RWPE1 (cell line): ENCODE data around the gene SUPT3H.
"Not testable (repeated sequence)": the region's sequence is repeated elsewhere in the genome, so short reads cannot be mapped to it uniquely, and the experiment has no call there.

Experiments used
- CTCF ChIA-PET: fragments of 350-600 bp; sonication (Branson Sonifier 250); formaldehyde crosslinking; extraction: SDS; loops from one replicate; lab custom pipeline; 2021; lab: Yijun Ruan, JAX
- POLR2A ChIA-PET: fragments of 400-600 bp; formaldehyde crosslinking; extraction: SDS; loops from one replicate; lab custom pipeline; 2020; ENCODE audit warnings: antibody characterized with exemption; ENCODE audit not compliant: low non-redundant PET; lab: Yijun Ruan, JAX
- DNase-seq: peaks from one replicate; pipeline ENCODE4 v3.0.0; 2012; ENCODE audit warnings: low spot score
- H3K27ac ChIP-seq: fragments of 450-650 bp; 2 replicates; pipeline ENCODE4 v1.5.1; 2017
- CTCF ChIP-seq: fragments of 450-650 bp; conservative IDR thresholded peaks from 2 replicates; pipeline ENCODE4 v1.5.1; 2017; ENCODE audit warnings: low read depth, mild to moderate bottlenecking

SUPT3H gene

GRCh38 chr6:45044086-45044485 is 333.6 kb downstream of the SUPT3H start:
- H3K27ac ChIP-seq: no peak overlapping the region
- ChIA-PET POLR2A (no interaction called here), CTCF (interaction anchor here (0.5 to 1.3 kb wide), 2 partner anchors 10 to 1633 kb away, joined by 3 read pairs; no protein-coding TSS in a partner anchor)
- DNase-seq: no peak
- no peak for TF ChIP-seq CTCF

- CTCF ChIA-PET: interaction anchor here (1.3 kb wide), 1 partner anchor 9 kb away, joined by 3 read pairs; no protein-coding TSS in a partner anchor
- H3K27ac ChIP-seq, POLR2A ChIA-PET, DNase-seq: not testable (repeated sequence)
These were observed 335.1 kb downstream of the SUPT3H start for GRCh38 chr6:45042673-45043072.

- no peak for DNase-seq
- POLR2A ChIA-PET: no interaction called here
- CTCF ChIA-PET: no interaction called here
- no peak overlapping the region for H3K27ac ChIP-seq
- TF ChIP-seq CTCF: no peak
These were observed 339.5 kb downstream of the SUPT3H start for GRCh38 chr6:45038226-45038625.

GRCh38 chr6:45036103-45036502 is 341.6 kb downstream of the SUPT3H start:
- TF ChIP-seq CTCF: no peak
- POLR2A ChIA-PET: no interaction called here
- DNase-seq: no peak
- CTCF ChIA-PET: interaction anchor here (0.9 kb wide), 1 partner anchor 16 kb away, joined by 4 read pairs; no protein-coding TSS in a partner anchor
- H3K27ac ChIP-seq: no peak overlapping the region

- POLR2A ChIA-PET: no interaction called here
These were observed 345.3 kb downstream of the SUPT3H start for GRCh38 chr6:45032426-45032825.

GRCh38 chr6:45031601-45032000 is 346.1 kb downstream of the SUPT3H start:
- DNase-seq: no peak
- CTCF ChIA-PET: interaction anchor here (0.5 kb wide), 1 partner anchor 32 kb away, joined by 3 read pairs; no protein-coding TSS in a partner anchor
- TF ChIP-seq CTCF: no peak
- H3K27ac ChIP-seq: no peak overlapping the region
- POLR2A ChIA-PET: no interaction called here

More at GRCh38 chr6:45032426-45032825, 345.3 kb downstream of the SUPT3H start:
- CTCF ChIA-PET: no interaction called here
- no peak for DNase-seq
- no peak for TF ChIP-seq CTCF
- H3K27ac ChIP-seq: no peak overlapping the region

GRCh38 chr6:45027126-45027525 is 350.6 kb downstream of the SUPT3H start:
- ChIA-PET POLR2A (no interaction called here), CTCF (interaction anchor here (0.6 to 0.8 kb wide), 3 partner anchors 11 to 895 kb away, joined by 3 to 4 read pairs (median 3); no protein-coding TSS in a partner anchor)
- TF ChIP-seq CTCF: no peak
- H3K27ac ChIP-seq: no peak overlapping the region
- DNase-seq: no peak
